Right atrium auricular region (tissue), 2 donors: ENCODE measurements around the gene ADD1. TPM values are rescaled to one million over a fixed set of nuclear protein-coding genes. Genes with fewer than 3 reads are reported as not detected.
"Not testable (repeated sequence)": the region's sequence is repeated elsewhere in the genome, so short reads cannot be mapped to it uniquely, and the experiment has no call there.

Experiments used
- DNase-seq: peaks from one replicate; pipeline ENCODE4 v3.0.0-alpha.2; 2019; ENCODE audit warnings: low spot score
- H3K27ac ChIP-seq, 2 donors: fragments of 200-600 bp; sonication (generic); 1 replicate in 1 of 2; 2 replicates in 1 of 2; pipeline ENCODE4 v1.5.1; 2016 to 2019
- H3K27me3 ChIP-seq, 2 donors: fragments of 200-600 bp; sonication (generic); one replicate each; pipeline versions ENCODE4 v1.5.1 to v1.6.0; 2017 to 2019
- H3K36me3 ChIP-seq: fragments of 200-600 bp; sonication (generic); one replicate; pipeline ENCODE4 v1.5.1; 2016
- H3K4me1 ChIP-seq, 2 donors: fragments of 200-600 bp; sonication (generic); one replicate each; pipeline versions ENCODE4 v1.5.1 to v1.6.0; 2017 to 2019
- H3K4me3 ChIP-seq, 2 donors: fragments of 200-600 bp; sonication (generic); 1 replicate in 1 of 2; 2 replicates in 1 of 2; pipeline ENCODE4 v1.5.1; 2017 to 2019; ENCODE audit warnings: mild to moderate bottlenecking in 1 of 2, moderate library complexity in 1 of 2
- H3K9me3 ChIP-seq, 2 donors: fragments of 200-600 bp; sonication (generic); one replicate each; pipeline ENCODE4 v1.5.1; 2019
- total RNA-seq, 2 donors: library from RNA; depleted of rRNA; stranded (reverse); fragments of >200 nt; gene quantifications; one replicate each; pipeline ENCODE4 v1.1.0, GENCODE V29; 2016
- TF ChIP-seq, protein P1 (sequence below), 2 donors: fragments of 200-600 bp; sonication (generic); IDR thresholded peaks; one replicate each; pipeline ENCODE4 v1.5.1; 2019; ENCODE audit warnings: antibody characterized with exemption in 2 of 2

The ADD1 gene
- total RNA-seq, 2 donors from 2014 or later, result 171 to 196 TPM

DNA sequence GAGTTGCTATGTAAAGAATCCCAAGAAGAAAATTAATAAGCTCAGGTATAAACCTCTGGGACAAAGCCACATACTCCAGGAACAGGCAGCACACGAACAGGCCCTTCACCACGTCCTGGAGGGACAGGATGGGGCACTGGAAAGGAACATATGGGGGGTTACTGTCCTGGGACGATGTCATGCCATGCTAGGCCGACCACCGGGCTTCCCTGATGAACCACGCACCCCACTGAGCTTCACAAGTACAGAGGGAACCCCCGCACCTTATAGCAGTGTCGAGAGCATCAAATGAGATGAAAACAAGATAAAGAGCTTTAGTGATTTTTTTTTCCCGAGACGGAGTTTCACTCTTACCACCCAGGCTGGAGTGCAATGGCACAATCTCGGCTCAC is 100.4 kb downstream of the ADD1 start:
- TF ChIP-seq, protein P1, sequence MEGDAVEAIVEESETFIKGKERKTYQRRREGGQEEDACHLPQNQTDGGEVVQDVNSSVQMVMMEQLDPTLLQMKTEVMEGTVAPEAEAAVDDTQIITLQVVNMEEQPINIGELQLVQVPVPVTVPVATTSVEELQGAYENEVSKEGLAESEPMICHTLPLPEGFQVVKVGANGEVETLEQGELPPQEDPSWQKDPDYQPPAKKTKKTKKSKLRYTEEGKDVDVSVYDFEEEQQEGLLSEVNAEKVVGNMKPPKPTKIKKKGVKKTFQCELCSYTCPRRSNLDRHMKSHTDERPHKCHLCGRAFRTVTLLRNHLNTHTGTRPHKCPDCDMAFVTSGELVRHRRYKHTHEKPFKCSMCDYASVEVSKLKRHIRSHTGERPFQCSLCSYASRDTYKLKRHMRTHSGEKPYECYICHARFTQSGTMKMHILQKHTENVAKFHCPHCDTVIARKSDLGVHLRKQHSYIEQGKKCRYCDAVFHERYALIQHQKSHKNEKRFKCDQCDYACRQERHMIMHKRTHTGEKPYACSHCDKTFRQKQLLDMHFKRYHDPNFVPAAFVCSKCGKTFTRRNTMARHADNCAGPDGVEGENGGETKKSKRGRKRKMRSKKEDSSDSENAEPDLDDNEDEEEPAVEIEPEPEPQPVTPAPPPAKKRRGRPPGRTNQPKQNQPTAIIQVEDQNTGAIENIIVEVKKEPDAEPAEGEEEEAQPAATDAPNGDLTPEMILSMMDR (IDR thresholded peaks at IDR 0.05), result no peak
- DNase-seq, result no peak
- H3K36me3 ChIP-seq, result peaks cover 97% of the 10 kb centered on the region

DNA sequence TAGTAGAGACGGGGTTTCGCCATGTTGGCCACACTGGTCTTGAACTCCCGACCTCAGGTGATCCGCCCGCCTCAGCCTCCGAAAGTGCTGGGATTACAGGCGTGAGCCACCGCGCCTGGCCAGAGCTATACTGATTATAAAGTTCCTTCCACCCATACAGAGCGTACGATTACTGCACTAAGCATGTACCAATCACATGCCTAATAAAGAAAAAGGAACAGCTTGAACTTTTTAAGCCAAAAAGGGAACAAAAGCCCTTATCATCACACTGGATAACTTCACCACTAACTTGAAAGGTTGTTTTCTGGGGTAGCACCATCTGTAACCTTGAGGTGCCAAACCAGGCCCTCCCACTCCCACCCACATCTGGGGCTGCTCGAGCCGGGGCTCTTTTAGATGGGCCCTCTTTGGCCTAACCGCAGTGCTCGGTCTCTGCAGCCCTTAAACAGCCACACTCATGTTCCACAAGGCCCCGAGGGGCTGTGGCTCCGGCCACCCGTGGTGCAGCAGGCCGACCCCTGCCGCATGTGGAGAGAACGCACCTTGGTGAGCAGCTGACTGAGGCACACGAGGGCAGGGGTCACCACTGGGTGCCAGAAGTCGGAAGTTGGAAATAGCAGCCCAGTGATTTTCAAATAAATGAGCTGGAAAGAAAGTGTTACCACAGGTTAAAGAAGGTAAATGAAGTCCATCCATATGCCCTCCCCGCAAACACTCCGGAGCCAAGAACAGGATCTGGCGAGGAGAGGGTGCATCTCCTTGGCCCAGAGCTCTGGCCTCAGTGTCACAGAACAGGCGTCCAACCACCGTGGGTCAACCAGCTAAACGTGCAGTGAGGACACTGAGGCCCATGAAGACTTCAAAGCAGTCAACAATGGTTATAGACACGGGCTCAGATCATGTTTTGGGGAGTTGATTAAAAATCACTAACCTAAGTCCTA is 101.2 kb downstream of the ADD1 start:
- Histone ChIP-seq H3K4me1 (no peaks in the 10 kb centered on the region), H3K27me3 (no peaks in the 10 kb centered on the region), H3K9me3 (no peaks in the 10 kb centered on the region), H3K36me3 (peaks cover 97% of the 10 kb centered on the region), H3K4me3 (no peak overlapping the region), H3K27ac (no peak overlapping the region)
- TF ChIP-seq, protein P1 (IDR thresholded peaks at IDR 0.05), result no peak
- no peak for DNase-seq

More for the DNA sequence above, 100.4 kb downstream of the ADD1 start:
- no peaks in the 10 kb centered on the region for H3K9me3 ChIP-seq
- H3K4me1 ChIP-seq, result no peaks in the 10 kb centered on the region
- no peak overlapping the region for H3K27ac ChIP-seq
- H3K27me3 ChIP-seq, result no peaks in the 10 kb centered on the region
- H3K4me3 ChIP-seq, result no peak overlapping the region

DNA sequence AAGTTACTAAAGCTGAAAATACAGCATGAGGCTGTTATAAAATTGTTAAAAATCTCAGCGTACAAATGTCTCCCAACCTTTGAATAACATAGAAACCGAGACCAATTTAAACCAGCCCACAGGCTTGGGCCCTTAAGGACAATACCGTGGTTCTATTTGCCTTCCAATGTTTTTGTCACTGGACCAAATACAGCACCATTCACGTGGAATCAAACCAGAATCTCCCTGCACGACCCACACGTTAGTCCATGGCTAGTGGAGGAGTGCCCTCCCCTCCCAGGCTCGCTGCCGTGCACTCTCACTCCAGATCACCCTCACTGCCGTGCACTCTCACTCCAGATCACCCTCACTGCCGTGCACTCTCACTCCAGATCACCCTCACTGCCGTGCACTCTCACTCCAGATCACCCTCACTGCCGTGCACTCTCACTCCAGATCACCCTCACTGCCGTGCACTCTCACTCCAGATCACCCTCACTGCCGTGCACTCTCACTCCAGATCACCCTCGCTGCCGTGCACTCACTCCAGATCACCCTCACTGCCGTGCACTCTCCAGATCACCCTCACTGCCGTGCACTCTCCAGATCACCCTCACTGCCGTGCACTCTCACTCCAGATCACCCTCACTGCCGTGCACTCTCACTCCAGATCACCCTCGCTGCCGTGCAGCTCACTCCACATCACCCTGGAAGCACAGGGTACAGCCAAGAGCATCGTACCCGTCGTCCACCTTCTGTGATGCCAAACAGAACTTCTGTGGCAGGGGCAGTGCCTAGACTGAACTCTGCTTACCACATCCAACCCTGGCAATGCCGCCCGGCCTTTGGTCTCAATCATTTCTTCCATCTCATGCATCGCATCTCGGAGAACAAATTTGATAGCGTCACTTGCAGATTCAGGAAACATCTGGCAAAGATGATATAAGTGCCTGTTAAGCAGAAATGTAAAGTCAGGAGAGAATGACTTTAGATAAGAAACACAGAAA is 102.3 kb downstream of the ADD1 start:
- not testable (repeated sequence) for DNase-seq, H3K9me3 ChIP-seq
- H3K36me3 ChIP-seq, result peaks cover 97% of the 10 kb centered on the region

DNA sequence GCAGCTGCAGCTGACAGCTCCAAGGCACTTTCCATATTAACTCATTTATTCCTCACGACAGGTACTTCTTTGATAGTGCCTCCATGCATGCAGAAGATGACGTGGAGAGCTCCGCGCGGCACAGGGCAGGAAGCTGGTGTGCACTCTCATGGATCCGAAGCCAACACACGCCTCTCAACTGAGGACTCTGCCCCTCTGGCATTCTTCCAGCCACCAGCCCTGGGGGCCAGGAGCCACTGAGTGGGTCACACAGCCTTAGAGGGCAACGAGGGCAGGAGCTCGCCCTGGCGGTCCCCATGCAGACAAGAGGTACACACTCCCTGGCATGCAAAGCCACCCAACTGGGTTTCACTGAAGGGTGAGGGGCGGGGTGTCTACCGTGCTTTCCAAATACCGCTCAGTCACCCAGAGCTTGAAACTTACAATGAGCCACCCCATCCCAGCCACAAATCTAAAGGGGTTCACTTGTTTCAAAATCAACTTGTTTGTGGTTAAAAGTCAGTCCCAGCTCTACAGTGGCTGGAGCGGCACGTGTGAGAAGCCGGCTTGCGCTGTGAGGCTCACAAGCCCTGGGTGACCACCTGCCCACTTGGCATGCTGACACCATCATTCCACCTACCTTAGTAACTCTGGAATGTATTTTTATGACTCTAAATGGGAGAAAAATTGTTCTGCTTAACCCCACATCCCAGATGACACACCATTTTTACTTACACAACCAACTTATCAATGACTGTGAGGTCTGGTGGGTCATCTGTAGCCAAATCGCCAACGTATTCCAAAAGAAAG is 103.4 kb downstream of the ADD1 start:
- no peak overlapping the region for H3K27ac ChIP-seq
- TF ChIP-seq, protein P1 (IDR thresholded peaks at IDR 0.05), result no peak
- no peaks in the 10 kb centered on the region for H3K4me1 ChIP-seq
- no peaks in the 10 kb centered on the region for H3K27me3 ChIP-seq
- peaks cover 97% of the 10 kb centered on the region for H3K36me3 ChIP-seq
- no peak overlapping the region for H3K4me3 ChIP-seq
- no peak for DNase-seq
- no peaks in the 10 kb centered on the region for H3K9me3 ChIP-seq

More for the DNA sequence above, 102.3 kb downstream of the ADD1 start:
- H3K27ac ChIP-seq, H3K4me3 ChIP-seq, H3K4me1 ChIP-seq, H3K27me3 ChIP-seq: not testable (repeated sequence)

DNA sequence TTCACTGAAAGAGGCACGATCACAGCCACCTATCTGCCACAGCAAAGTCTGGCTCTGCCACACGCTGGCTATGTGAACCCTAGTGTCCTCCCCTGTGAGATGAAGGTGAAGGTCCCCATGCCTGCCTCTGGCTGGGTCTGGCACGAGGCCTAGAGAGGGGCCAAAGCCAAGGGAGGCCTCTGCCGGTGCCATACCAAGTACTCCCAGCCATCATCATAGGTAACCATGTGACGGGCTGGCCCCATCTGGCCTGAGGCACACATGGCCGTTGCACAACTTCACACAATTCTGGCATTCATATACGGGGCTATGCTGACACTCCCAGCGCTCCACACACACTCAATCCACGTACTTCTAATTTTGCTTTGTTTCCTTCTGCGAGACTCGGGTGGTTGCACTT is 104.3 kb downstream of the ADD1 start:
- Histone ChIP-seq H3K4me3 (no peak overlapping the region), H3K36me3 (peaks cover 97% of the 10 kb centered on the region), H3K4me1 (no peaks in the 10 kb centered on the region), H3K27me3 (no peaks in the 10 kb centered on the region), H3K27ac (no peak overlapping the region), H3K9me3 (no peaks in the 10 kb centered on the region)
- TF ChIP-seq, protein P1 (IDR thresholded peaks at IDR 0.05), result no peak
- DNase-seq, result no peak
